ENCODE measurements around the gene MED31. TPM values are rescaled to one million over a fixed set of nuclear protein-coding genes. Genes with fewer than 3 reads are reported as not detected.
"Not testable (repeated sequence)": the region's sequence is repeated elsewhere in the genome, so short reads cannot be mapped to it uniquely, and the experiment has no call there.

MED31 gene
- total RNA-seq, 2 experiments from 2014 or later = 18.3 TPM

DNA sequence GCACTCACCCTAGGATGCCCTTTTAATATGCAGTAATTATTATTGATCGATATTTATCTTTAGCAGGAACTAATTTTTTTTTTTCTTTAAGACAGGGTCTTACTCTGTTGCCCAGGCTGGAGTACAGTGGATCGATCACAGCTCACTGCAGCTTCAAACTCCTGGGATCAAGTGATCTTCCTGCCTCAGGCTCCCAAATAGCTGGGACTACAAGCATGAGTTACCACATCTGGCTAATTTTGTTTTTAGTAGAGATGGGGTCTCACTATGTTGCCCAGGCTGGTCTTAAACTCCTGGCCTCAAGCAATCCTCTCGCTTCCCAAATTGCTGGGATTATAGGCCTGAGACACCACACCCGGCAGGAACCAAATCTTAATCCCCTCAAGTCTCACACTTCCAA, 40.2 kb downstream of the MED31 start:
- no peak overlapping the region for H3K27ac Mint-ChIP-seq
- H3K9me3 Mint-ChIP-seq (ENCODE audit: low read depth) = no peaks in the 10 kb centered on the region
- H3K36me3 Mint-ChIP-seq = peaks cover 13% of the 10 kb centered on the region
- DNase-seq (no peak), ATAC-seq (no peak)
- no peak overlapping the region for H3K4me3 Mint-ChIP-seq
- no peaks in the 10 kb centered on the region for H3K27me3 Mint-ChIP-seq
- CTCF ChIA-PET = interaction anchor here (0.9 to 1.1 kb wide), 2 partner anchors 13 to 132 kb away, joined by 3 read pairs; no protein-coding TSS in a partner anchor
- no peaks in the 10 kb centered on the region for H3K4me1 Mint-ChIP-seq

- no peaks in the 10 kb centered on the region for H3K4me1 Mint-ChIP-seq
- no peak overlapping the region for H3K27ac Mint-ChIP-seq
- H3K27me3 Mint-ChIP-seq = no peaks in the 10 kb centered on the region
Observed at GRCh38 chr17:6610011-6610410, 41.4 kb downstream of the MED31 start.

DNA sequence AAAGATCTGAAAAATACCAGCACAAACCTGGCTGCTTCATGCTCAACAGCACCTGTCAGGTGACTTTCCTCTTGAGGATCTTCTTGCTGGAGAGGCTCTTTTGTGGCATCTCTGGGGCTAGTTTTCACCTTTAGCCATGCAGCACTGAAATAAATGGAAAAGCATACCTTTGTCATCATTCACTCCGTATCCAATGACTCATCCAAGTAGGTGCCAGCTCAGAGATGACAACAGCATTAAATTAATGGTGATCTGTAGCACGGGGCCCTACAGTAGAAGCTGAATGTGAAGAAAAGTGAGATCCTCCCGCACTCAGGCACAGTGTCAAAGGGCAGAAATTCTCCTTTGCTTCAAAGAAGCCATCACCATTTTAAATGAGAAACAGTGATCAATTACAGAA, 43.1 kb downstream of the MED31 start:
- H3K36me3 Mint-ChIP-seq = peaks cover 17% of the 10 kb centered on the region
- CTCF ChIA-PET = interaction anchor here (1.2 to 1.8 kb wide), 3 partner anchors 17 to 21 kb away, joined by 3 to 5 read pairs (median 3); no protein-coding TSS in a partner anchor

More at GRCh38 chr17:6610011-6610410, 41.4 kb downstream of the MED31 start:
- CTCF ChIA-PET = no interaction called here
- Mint-ChIP-seq H3K36me3 (peaks cover 14% of the 10 kb centered on the region), H3K4me3 (no peak overlapping the region), H3K9me3 (ENCODE audit: low read depth) (no peaks in the 10 kb centered on the region)
- ATAC-seq (no peak), DNase-seq (no peak)

DNA sequence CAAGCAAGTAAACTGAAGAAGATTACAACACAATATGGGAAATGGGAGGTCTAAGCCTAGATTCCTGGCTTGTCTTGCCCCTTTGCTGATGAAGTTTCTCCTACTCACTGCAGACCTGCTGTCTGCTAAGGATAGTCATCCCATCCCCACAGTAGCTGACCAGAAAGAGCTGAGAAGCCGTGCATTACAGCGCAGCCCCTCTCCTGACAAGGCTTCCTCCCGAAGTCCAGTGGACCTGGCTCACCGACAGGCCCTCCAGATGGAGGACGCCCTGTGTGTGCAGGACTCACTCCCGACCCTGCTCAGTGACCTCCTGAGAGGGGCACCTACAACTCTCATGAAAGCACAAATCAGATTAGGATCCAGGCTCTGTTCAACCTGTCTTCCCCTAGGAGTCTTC, 46.3 kb downstream of the MED31 start:
- Mint-ChIP-seq H3K36me3 (peaks cover 25% of the 10 kb centered on the region), H3K27me3 (no peaks in the 10 kb centered on the region), H3K4me1 (no peaks in the 10 kb centered on the region), H3K4me3 (no peak overlapping the region), H3K9me3 (ENCODE audit: low read depth) (no peaks in the 10 kb centered on the region), H3K27ac (no peak overlapping the region)
- DNase-seq (no peak), ATAC-seq (no peak)
- CTCF ChIA-PET = interaction anchor here (0.6 to 1.4 kb wide), 2 partner anchors 130 to 136 kb away, joined by 3 read pairs; no protein-coding TSS in a partner anchor

More for the DNA sequence above, 43.1 kb downstream of the MED31 start:
- Mint-ChIP-seq H3K4me1 (no peaks in the 10 kb centered on the region), H3K4me3 (no peak overlapping the region), H3K27me3 (no peaks in the 10 kb centered on the region), H3K9me3 (ENCODE audit: low read depth) (no peaks in the 10 kb centered on the region), H3K27ac (no peak overlapping the region)
- ATAC-seq (no peak), DNase-seq (no peak)

GRCh38 chr17:6603744-6604325, 47.6 kb downstream of the MED31 start:
- ATAC-seq = no peak
- Mint-ChIP-seq H3K36me3 (peaks cover 22% of the 10 kb centered on the region), H3K27me3 (no peaks in the 10 kb centered on the region), H3K4me1 (no peaks in the 10 kb centered on the region), H3K4me3 (no peak overlapping the region), H3K27ac (no peak overlapping the region), H3K9me3 (ENCODE audit: low read depth) (no peaks in the 10 kb centered on the region)
- no peak for DNase-seq
- CTCF ChIA-PET = interaction anchor here (1.4 kb wide), 1 partner anchor 135 kb away, joined by 3 read pairs; no protein-coding TSS in a partner anchor

GRCh38 chr17:6602141-6602540, 49.3 kb downstream of the MED31 start:
- CTCF ChIA-PET = no interaction called here
- Mint-ChIP-seq H3K36me3 (peaks cover 22% of the 10 kb centered on the region), H3K4me1 (no peaks in the 10 kb centered on the region), H3K27ac (no peak overlapping the region), H3K4me3 (no peak overlapping the region), H3K27me3 (no peaks in the 10 kb centered on the region), H3K9me3 (ENCODE audit: low read depth) (no peaks in the 10 kb centered on the region)
- DNase-seq = no peak
- no peak for ATAC-seq

- no peak overlapping the region for H3K27ac Mint-ChIP-seq
- H3K4me3 Mint-ChIP-seq = no peak overlapping the region
- ATAC-seq = no peak
- H3K27me3 Mint-ChIP-seq = no peaks in the 10 kb centered on the region
- H3K36me3 Mint-ChIP-seq = peaks cover 22% of the 10 kb centered on the region
- no peaks in the 10 kb centered on the region for H3K9me3 Mint-ChIP-seq (ENCODE audit: low read depth)
- no peak for DNase-seq
- H3K4me1 Mint-ChIP-seq = no peaks in the 10 kb centered on the region
- CTCF ChIA-PET = no interaction called here
Observed at GRCh38 chr17:6599364-6599763, 52.0 kb downstream of the MED31 start.

DNA sequence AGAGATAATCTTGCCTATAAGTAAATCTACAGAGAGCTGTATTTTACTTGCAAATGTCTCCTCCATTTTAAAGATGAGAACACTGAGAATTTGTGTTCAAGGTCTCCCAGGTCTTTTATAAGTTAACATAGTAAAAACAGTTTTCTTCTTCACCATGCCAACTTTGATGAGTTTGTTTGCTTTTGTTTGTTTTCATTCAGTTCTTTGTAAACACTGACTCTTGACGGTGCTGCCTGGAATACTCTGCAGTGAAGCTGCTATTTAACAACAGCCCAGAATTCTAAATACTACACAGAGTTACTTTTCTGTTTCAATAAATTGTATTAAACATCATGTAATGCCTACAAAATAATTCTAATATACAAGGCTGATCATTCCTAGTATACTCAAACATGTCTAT, 53.7 kb downstream of the MED31 start:
- no peak overlapping the region for H3K27ac Mint-ChIP-seq
- H3K4me3 Mint-ChIP-seq = no peak overlapping the region
- DNase-seq (no peak), ATAC-seq (no peak)
- no peaks in the 10 kb centered on the region for H3K4me1 Mint-ChIP-seq
- H3K27me3 Mint-ChIP-seq = no peaks in the 10 kb centered on the region
- peaks cover 26% of the 10 kb centered on the region for H3K36me3 Mint-ChIP-seq
- CTCF ChIA-PET = interaction anchor here (1.4 kb wide), 1 partner anchor 13 kb away, joined by 3 read pairs; no protein-coding TSS in a partner anchor
- H3K9me3 Mint-ChIP-seq (ENCODE audit: low read depth) = no peaks in the 10 kb centered on the region

DNA sequence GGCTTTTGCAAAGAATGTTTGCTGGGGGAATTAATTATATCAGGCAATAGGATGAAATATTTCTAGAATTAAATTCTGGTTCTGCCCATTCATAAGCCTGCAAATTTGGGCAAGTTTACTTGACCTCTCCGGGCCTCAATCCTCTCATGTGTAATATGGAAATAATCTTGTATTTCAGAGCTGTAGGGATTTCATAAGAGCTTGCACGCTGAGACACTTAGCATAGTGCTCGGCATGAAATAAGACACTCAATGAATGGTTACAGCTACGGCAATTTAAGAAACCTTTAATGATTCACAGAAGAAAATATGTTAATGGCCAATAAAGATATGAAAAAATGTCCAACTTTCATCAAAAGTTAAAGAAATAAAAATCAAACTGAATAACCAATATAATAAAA, 54.5 kb downstream of the MED31 start:
- H3K4me3 Mint-ChIP-seq = no peak overlapping the region
- H3K9me3 Mint-ChIP-seq (ENCODE audit: low read depth) = no peaks in the 10 kb centered on the region
- DNase-seq (no peak), ATAC-seq (no peak)
- H3K4me1 Mint-ChIP-seq = peaks cover 4% of the 10 kb centered on the region
- no peaks in the 10 kb centered on the region for H3K27me3 Mint-ChIP-seq
- H3K36me3 Mint-ChIP-seq = peaks cover 27% of the 10 kb centered on the region
- CTCF ChIA-PET = no interaction called here
- no peak overlapping the region for H3K27ac Mint-ChIP-seq

DNA sequence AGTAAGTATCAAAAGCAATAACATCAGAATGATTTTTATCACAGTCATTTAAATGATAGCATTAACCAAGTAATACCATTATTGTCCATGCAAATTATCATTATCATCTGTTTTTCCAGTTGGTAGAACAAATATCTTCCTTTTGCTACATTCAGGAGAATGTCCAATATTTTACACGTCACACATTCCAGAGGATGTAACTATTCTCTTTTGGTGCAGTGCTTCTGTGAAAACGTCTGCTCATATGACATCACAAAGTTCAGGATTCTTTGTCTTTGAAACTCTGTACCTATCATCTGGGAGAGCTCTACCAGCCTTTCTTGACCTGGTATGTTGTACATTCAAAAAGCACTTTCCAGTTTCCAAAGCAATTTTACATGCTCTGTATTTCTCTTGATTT, 54.9 kb downstream of the MED31 start:
- no peak for ATAC-seq
- Mint-ChIP-seq H3K4me1 (peaks cover 7% of the 10 kb centered on the region), H3K36me3 (peaks cover 29% of the 10 kb centered on the region), H3K9me3 (ENCODE audit: low read depth) (no peaks in the 10 kb centered on the region), H3K27me3 (no peaks in the 10 kb centered on the region), H3K4me3 (no peak overlapping the region), H3K27ac (no peak overlapping the region)
- CTCF ChIA-PET = no interaction called here
- no peak for DNase-seq

- Mint-ChIP-seq H3K27me3 (no peaks in the 10 kb centered on the region), H3K4me1 (peaks cover 7% of the 10 kb centered on the region), H3K36me3 (peaks cover 29% of the 10 kb centered on the region), H3K4me3 (no peak overlapping the region), H3K27ac (no peak overlapping the region), H3K9me3 (ENCODE audit: low read depth) (no peaks in the 10 kb centered on the region)
- CTCF ChIA-PET = no interaction called here
- ATAC-seq (no peak), DNase-seq (no peak)
Observed at GRCh38 chr17:6596081-6596480, 55.3 kb downstream of the MED31 start.

DNA sequence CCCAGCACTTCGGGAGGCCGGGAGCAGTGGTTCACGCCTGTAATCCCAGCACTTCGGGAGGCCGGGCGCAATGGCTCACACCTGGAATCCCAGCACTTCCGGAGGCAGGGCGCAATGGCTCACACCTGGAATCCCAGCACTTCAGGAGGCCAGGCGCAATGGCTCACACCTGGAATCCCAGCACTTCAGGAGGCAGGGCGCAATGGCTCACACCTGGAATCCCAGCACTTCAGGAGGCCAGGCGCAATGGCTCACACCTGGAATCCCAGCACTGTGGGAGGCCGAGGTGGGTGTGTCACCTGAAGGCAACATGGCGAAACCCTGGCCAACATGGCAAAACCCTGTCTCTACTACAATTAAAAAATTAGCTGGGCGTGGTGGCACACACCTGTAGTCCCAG, 58.0 kb downstream of the MED31 start:
- CTCF ChIA-PET; H3K9me3 Mint-ChIP-seq (ENCODE audit: low read depth); H3K27ac Mint-ChIP-seq; H3K4me1 Mint-ChIP-seq; H3K4me3 Mint-ChIP-seq; DNase-seq; H3K27me3 Mint-ChIP-seq; ATAC-seq: not testable (repeated sequence)
- peaks cover 28% of the 10 kb centered on the region for H3K36me3 Mint-ChIP-seq
